Kasumi-1 (cell line): ENCODE data around the gene GABRD.

ENCODE experiments used
- DNase-seq, 2 experiments: peaks; one replicate each; lab custom pipeline; 2025; lab: John Stamatoyannopoulos, UW

GABRD gene

DNA sequence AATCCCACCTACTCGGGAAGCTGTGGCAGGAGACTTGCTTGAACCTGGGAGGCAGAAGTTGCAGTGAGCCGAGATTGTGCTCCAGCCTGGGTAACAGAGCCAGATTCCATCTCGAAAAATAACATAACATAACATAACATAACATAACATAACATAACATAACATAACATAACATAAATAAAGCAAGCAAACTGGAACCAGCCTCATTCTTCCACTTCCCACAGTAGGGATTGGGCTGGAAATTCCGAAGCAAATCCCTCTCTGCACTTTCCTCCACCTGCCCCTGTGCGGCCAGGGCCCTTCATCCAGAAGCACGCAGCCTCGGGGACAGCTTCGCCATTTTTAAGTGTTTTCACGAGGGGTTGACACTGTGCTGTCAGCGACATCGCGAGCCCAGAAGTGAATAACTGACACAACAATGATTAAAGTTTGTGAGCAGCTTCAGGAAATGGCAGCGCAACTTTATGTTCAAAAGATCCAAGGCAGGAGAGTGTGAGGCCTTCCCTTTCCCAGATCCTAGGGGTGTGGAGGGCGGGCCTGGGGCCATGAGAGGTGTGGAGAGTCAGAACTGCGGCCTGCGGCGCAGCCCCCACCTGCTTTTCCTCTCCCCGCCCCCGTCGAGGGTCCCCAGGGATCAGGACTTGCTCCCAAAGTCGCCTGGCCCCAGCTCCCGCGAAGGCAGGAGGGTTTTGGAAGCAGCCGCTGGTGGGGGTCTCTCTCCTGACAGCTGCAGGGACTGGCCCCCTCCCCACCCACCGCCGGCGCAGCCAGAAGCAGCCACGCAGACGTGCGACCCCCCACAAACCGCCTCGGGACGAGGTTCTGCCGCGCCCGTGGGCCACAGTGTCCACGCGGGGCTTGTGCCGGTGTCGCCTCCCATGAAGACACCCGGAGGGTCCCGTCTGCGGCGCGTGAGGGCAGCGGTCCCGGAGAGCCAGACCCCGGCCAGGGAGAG is 651 bp upstream of the GABRD start:
- no peak for DNase-seq

DNA sequence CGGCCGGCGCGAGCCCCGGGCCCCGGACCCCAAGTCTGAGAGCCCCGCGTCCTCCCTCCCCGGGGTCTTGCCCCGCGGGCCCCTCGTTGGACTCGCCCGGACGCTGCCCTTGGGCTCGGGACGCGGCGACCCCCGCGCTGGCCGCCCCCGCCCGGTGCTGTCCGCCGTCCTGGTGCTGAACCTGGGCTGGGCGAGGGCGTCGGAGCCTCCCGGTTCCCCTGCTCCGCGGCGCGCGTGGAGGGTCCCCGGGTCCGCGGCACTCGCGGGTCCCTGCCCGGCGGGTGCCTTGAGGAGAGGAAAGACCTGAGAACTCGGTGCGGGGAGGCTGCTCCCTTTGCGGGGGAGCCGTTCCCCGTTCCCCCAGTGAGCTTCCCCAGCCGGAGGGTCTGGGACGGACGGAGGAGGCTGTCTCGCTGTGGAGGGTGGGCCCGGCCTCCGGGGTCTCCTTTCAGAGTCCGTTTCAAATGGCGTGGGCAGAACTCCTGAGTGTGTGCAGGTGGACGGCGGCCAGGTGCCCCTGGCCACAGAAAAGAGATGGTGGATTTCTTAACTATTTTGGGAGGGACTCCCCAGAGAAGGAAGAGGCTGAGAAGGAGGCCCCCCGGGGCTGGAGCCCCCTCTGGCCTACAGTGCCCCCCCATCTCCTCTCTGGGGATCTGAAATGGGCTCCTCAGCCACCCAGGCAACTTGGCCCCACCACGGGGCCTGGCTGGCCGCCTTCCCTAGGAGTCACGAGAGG is 595 bp downstream of the GABRD start:
- no peak for DNase-seq

DNA sequence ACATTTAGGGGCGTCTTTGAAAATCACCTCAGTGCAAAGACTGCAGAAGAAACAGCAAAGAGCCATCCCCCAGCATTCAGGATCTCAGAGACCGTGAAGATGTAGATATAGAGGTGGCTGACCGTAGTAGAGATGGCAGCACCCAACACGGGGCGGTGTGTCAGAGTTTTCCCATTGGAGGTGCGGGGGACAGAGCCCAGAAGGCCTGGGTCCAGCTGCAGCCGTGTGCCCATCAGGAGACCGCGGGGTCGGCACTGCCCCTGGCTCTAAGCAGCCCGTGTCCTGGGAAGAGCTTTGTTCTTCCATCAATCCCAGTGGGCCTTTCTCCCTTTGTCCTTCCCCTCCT is 1.1 kb downstream of the GABRD start:
- DNase-seq: no peak

DNA sequence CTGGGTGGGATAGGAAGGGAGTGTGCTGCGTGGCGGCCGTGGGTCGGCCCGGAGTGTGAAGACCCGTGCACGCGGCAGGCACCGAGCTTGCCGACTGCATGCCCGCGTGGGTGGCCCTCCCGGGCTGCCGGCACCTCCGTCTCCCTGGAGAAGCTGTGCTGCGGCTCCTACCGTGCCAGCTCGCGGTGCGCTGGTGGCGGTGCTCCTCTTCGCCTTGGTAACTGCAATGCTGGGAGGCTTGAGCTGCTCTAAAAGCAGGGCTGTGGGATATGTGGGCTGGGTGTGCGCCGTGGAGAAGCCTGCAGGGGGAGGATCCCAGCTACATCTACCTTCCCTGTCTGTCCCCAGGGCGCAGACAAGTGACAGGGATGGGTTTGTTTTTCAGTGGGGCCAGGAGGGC is 2.4 kb downstream of the GABRD start:
- no peak for DNase-seq

DNA sequence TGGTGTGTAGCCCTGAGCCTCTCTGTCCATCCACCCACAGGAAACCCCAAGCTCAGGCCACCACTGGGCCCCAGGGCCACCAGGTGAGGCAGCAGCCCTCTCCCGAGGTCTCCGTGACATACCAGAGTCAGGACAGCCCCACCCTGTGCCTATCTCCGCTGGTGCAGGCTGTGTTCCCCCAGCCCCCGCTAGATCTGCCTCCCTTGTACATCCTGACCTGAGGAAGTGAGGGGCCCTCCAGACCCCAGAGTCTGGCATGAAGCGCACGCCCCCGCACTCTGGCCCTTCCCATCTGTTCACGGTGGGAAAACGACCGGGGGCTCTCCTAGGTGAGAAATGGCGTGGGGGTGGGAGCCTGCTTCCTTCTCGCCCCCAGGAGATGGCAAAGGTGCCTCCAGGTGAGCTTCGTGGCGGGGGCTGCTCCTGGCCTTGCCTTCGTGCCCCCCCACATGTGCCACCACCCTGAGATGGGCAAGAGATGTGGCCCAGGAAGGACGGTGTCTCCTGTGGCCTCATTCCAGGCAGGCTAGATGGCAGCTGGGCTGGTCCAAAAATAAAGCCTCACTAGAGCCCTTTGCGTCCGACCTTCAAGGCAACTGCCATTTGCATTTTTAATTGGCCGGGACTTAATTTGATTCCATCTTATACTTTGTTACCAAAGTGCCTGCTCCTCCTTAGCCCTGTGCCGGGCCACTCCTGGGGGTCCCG is 3.1 kb downstream of the GABRD start:
- DNase-seq: no peak

DNA sequence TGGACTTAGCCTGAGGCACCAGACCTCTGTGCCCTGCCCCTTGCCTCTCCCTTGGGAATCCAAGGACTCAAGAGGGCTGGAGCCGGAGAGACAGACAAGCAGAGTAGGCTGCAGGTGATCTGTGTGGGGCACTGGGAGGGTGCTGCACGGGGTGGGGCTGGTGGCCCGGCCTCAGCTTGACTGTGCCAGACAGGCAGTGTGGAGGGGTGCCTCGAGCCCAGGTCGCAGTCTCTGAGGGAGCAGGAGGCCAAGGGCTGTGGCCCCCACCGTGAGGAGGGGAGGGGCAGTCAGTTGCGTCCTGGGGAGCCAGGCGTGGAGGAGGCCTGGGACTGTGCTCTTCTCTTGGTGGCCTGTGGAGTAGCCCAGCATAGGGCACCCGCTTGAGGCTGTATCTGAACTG is 4.0 kb downstream of the GABRD start:
- DNase-seq: no peak

DNA sequence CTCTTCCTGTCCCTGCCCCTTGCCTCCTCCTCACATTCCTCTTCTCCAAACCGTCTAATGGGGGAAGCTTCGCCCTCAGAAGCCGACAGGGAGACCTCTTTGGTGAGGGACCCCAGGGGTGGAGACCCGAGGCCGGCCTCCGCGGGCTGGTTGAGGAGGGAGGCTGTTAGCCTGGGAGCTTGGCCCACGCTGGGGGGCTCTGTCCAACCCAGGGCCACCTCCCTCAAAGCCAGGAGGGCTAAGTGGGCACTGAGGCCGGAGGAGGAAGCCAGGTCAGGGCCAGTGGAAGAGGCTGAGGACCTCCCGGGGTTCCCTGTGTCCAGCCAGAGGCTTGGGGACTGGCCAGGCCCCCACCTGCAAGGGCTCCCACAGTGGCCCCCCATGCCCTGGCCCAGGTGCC is 5.3 kb downstream of the GABRD start:
- DNase-seq: no peak

DNA sequence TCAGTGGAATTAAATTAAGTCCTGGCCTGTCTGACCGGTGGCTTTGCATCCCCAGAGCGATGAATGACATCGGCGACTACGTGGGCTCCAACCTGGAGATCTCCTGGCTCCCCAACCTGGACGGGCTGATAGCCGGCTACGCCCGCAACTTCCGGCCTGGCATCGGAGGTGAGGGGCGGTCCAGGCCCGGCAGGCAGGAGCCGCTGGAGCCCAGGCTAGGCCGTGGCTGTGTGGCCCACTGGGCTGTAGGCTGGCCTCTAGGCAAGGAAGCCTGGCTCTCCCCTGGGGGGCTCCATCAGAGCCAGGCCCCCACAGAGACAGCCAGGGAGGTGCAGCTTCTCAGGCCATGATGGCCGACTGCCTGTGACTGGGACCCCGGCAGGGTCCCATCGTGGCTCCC is 5.7 kb downstream of the GABRD start:
- no peak for DNase-seq

DNA sequence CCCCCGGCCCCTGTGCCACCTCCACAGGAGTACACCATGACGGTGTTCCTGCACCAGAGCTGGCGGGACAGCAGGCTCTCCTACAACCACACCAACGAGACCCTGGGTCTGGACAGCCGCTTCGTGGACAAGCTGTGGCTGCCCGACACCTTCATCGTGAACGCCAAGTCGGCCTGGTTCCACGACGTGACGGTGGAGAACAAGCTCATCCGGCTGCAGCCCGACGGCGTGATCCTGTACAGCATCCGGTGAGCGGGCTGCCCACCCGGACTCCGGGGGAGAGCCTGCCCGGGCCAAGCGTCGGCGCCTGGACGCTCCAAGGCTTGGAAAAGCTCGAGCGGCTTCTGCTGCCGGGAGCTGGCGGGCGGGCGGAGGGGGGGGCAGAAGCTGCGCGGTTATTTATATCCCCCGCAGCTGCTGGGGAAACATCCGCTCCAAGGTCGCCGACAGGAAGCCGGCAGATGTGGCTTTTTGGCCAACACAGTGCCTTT is 6.4 kb downstream of the GABRD start:
- DNase-seq: peak; percentile 46 to 50

DNA sequence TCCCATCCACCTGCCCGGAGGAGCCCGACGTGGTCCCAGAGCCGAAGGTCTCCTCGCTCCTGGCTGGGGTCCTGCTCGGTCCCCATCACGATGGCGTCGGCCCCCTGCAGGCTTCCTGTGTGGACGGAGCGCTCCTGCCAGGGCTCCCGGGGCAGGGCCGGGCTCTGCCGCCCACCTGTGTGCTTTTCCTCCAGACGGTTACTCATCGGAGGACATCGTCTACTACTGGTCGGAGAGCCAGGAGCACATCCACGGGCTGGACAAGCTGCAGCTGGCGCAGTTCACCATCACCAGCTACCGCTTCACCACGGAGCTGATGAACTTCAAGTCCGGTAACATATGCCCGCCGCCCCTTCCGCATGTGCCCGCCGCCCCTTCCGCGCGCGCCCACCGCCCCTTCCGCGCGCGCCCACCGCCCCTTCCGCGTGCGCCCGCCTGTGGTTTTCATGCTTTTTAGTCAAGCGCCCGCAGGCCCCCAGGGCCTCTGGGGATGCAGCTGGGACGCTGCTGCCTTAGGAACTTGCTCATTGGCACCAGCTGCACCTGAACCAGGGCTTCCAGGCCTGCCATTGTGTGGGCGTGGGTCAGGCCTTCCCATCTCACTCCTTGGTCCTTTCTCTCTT is 8.9 kb downstream of the GABRD start:
- DNase-seq: no peak

DNA sequence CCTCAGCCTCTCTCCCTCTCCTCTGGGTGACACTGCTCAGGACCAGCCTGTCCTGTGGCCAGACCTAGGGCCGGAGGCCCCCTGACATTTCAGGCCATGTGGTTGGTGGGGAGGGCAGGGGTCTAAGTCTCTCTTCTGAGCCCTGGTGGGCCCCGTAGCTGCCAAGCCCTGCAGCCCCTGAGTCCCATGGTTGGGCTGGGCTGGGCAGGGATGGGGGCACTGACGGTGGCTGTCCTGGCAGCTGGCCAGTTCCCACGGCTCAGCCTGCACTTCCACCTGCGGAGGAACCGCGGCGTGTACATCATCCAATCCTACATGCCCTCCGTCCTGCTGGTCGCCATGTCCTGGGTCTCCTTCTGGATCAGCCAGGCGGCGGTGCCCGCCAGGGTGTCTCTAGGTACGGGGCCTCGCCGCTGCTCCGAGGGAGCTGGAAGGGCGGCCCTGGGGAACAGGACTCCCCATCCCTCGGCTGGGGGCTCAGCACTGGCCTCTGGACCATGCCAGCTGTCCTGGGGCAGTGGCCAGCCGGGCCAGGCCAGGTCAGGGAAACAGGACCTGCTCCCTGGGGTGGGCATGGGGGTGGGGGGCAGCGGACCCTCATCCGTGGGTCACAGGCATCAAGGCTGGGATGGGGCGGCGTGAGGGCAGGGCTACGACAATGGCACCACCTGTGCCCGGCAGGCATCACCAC is 9.9 kb downstream of the GABRD start:
- no peak for DNase-seq

DNA sequence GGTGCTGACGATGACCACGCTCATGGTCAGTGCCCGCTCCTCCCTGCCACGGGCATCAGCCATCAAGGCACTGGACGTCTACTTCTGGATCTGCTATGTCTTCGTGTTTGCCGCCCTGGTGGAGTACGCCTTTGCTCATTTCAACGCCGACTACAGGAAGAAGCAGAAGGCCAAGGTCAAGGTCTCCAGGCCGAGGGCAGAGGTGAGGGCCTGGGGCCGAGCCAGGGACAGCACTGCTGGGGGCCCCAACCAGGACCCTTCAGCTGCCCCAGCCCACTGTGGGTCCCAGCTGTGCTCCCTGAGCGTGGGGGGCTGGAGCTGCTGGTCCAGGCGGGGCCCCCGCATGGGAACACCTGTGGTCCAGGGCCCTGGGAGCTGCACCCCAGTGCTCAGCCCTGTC is 10.4 kb downstream of the GABRD start:
- no peak for DNase-seq

DNA sequence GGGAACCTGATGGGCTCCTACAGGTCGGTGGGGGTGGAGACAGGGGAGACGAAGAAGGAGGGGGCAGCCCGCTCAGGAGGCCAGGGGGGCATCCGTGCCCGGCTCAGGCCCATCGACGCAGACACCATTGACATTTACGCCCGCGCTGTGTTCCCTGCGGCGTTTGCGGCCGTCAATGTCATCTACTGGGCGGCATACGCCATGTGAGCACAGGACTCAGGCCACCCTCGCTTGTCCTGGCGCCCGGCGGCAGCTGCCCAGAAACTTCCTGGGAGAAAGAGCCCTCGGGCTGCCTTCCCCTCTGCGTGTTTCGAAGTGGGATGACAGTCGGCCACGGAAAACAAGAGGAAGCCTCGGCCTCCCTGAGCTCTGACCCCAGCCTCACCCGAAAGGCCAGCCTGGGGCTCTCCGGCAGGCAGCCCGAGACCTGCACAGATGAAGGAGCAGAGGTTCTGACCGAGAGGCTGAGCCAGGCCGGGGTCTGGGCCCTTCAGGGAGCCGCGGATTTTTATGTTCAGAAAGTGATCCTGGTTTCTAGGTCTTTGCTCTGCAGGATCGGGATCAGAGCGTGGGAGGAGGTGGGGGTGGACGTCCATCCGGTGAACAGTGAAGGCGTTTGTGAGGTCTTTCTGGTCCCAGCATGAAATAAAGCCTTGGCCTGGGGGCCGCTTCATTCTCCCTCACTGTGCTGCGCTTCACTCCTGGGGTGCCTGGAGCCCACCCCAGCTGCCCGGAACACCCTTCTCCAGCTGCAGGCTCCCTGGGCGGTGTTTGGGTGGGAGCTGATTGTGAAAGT is 11.1 kb downstream of the GABRD start:
- no peak for DNase-seq

DNA sequence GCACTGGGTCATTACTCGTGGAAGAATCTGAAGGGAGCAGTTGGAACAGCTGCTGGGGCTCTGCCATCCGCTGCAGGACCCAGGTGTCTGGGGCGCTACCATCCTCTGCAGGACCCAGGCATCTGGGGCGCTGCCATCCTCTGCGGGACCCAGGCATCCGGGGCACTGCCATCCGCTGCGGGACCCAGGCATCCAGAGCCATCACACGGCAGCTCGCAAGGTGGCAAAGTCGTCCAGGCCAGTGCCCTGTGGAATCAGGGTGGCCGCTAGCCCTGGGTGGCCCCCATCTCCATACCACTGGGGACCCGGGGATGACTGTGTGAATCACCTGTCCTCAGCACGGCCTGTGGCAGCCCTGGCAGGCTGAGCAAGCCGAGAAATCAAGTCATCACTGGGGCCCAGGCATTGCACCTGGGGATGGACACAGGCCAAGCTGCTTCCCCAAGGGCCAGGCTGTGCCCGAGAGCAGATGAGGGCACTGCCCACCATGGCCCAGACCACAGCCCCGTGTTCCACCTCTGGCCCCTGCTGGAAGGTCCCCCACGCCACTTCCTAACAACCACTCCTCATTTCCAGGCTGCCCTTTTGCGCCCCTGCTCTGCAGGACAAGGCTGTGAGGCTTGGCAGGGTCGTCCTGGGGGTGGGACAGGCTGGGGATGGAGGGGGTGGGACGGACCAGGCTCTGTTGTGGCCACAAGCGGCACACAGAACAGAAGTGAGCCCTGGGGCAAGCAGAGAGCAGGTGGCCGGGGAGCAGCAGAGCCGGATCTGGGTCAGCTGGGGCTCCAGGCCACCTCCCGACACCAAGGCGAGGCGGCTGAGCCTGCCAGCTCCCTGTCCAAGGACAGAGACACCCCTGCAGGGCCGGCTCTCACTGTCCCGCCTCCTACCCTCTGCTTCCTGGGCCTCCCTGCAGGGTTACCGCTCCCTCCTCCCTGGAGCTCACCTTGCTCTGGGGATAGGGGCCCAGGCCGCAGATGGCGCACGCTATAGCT is 12.7 kb downstream of the GABRD start:
- DNase-seq: no peak

DNA sequence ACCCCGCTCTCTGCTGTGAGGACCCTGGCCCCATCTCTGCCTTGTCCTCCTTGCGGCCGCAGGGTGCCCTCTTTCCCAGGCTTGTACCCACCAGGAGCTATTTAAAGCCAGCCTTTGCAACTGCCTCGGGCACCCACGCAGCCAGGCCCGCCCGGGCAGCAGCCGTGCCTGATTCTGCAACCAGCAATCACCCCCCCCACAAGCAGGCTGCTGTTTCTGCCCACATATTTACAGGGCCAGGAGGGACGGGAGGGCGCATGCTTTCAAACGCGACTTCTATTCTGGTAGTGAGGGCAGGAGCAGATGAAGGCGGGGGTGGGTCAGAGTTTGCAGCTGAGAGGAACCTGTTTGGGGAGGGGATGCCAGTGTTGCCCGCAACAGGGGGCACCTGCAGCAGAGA is 13.6 kb downstream of the GABRD start:
- DNase-seq: no peak

DNA sequence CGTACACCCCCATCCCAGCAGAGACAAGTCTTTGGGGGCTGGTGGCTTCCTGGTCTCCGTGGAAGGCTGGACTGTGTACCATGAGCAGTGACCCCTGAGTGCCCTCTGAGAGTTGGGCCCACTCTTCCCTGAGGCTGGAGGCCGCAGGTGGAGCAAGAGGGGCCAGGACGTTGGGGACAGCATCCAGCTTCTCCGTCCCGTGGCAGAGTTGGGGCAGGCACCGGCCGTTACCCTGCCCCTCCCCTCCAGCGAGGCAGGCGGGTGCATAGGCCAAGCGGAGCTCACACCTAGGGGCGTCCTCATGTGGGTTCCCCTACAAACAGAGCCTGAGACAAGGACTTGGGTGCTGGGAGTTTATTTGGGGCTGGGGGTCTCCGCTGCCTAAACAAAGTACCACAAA is 14.0 kb downstream of the GABRD start:
- DNase-seq: no peak

DNA sequence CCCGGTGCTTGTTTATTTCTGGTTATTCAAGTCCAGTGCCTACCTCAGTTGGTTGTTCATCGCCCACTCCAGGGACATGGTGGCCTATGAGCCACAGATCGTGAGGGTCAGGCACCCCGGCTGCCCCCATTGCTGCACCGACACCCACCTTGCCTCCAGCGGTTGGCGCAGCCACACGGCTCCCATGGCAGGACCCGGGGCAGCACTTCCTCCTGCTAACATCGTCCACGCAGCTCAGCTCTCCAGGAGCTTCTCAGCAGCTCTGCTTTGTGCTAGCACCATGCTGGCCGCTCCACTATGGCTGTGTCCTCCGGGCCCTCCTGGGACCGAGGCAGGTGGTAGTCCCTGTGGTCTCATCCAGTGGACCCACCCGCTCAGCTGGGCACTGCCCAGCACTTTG is 17.1 kb downstream of the GABRD start:
- no peak for DNase-seq

DNA sequence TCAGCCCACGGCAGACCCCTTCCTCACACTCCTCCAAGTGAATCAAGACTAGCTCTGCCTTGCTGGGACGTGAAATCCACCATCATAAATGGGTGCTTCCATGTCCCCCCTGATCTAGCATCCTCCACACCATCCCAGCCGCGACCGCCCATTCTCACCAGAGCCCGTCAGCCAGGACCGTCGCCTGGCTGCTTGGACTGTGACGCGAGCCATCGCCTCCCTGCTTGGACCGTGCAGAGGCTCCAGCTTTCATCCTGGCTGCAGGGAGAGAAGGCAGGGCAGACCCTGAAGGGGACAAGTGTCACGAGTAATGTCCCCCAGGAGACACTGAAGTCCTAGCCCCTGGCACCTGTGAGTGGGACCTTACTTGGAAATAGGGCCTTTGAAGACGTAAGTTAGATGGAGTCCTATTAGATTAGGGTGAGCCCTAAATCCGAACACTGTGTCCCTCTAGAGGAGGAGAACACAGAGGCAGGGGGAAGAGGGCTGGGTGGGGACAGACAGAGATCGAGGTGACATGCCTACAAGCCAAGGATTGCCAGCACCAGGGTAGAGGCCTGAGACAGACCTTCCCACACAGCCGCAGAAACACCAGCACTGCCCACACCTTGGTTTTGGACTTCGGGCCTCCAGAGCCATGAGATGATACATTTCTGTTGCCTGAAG is 18.3 kb downstream of the GABRD start:
- DNase-seq: no peak

DNA sequence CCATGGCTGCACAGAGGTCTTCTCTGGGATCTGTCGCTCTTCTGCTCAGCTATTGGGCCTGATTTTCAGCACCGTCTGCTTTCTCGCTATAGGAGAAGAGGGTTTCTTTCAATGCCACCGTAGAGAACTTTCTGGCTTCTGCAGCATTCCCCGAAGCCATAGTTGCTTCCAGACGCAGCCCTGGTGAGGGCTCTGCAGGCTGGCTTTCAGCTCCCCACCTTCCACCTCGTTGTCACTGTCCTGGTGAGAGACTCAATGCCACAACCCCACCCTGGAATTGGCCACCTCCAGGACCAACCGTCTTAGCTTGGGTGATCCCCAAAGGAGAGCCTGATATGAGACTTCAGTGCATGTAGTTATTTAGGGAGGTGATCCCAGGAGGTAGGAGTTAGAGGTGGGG is 19.1 kb downstream of the GABRD start:
- no peak for DNase-seq
